Liver (tissue), 9 donors: ENCODE measurements around the gene NHERF2. TPM values are rescaled to one million over a fixed set of nuclear protein-coding genes. Genes with fewer than 3 reads are reported as not detected.

Experiments
- DNase-seq: peaks from one replicate; pipeline ENCODE4 v3.0.0-alpha.2; 2017; ENCODE audit warnings: low spot score
- H3K27ac ChIP-seq, 2 donors: one replicate each; pipeline ENCODE4 v1.7.0; 2013; ENCODE audit warnings: inconsistent platforms in 2 of 2, low read length in 2 of 2, control low read depth in 1 of 2, low read depth in 1 of 2, mild to moderate bottlenecking in 1 of 2
- H3K27me3 ChIP-seq, 4 donors: one replicate each; pipeline versions ENCODE4 v1.6.1 to v1.7.0; 2013; ENCODE audit warnings: low read length in 3 of 4, inconsistent platforms in 1 of 4, mild to moderate bottlenecking in 1 of 4, moderate library complexity in 1 of 4; ENCODE audit not compliant: control insufficient read depth in 4 of 4, insufficient read depth in 4 of 4
- H3K36me3 ChIP-seq, 4 donors: one replicate each; pipeline versions ENCODE4 v1.6.1 to v1.7.0; 2013; ENCODE audit warnings: low read length in 3 of 4, mild to moderate bottlenecking in 3 of 4, low read depth in 1 of 4, moderate library complexity in 1 of 4; ENCODE audit not compliant: control insufficient read depth in 4 of 4, insufficient read depth in 3 of 4
- H3K4me1 ChIP-seq, 4 donors: one replicate each; pipeline versions ENCODE4 v1.6.1 to v1.7.0; 2013; ENCODE audit warnings: low read length in 3 of 4, mild to moderate bottlenecking in 3 of 4, moderate library complexity in 1 of 4; ENCODE audit not compliant: control insufficient read depth in 4 of 4, insufficient read depth in 4 of 4
- H3K4me3 ChIP-seq, 3 donors: one replicate each; pipeline versions ENCODE4 v1.6.1 to v1.7.0; 2013; ENCODE audit warnings: low read length in 3 of 3, control low read depth in 1 of 3, low read depth in 1 of 3, mild to moderate bottlenecking in 1 of 3
- H3K9ac ChIP-seq, 2 donors: one replicate each; pipeline ENCODE4 v1.7.0; 2013; ENCODE audit warnings: low read length in 2 of 2, mild to moderate bottlenecking in 2 of 2, moderate library complexity in 2 of 2, control low read depth in 1 of 2, low read depth in 1 of 2
- H3K9me3 ChIP-seq, 4 donors: one replicate each; pipeline versions ENCODE4 v1.6.1 to v1.7.0; 2013; ENCODE audit warnings: low read length in 3 of 4; ENCODE audit not compliant: control insufficient read depth in 4 of 4
- EGR1 ChIP-seq, 2 donors: IDR thresholded peaks; 2 replicates each; pipeline ENCODE4 v1.6.1; 2016 to 2018; ENCODE audit warnings: antibody characterized with exemption in 2 of 2, low read depth in 2 of 2
- FOXA1 ChIP-seq: IDR thresholded peaks from 2 replicates; pipeline ENCODE4 v1.6.1; 2016; ENCODE audit warnings: antibody characterized with exemption
- FOXA2 ChIP-seq: IDR thresholded peaks from 2 replicates; pipeline ENCODE4 v1.6.1; 2016; ENCODE audit warnings: antibody characterized with exemption
- GABPA ChIP-seq, 2 donors: IDR thresholded peaks in 1 of 2; conservative IDR thresholded peaks in 1 of 2; 2 replicates each; pipeline ENCODE4 v1.6.1; 2016; ENCODE audit warnings: antibody characterized with exemption in 2 of 2, mild to moderate bottlenecking in 1 of 2, moderate library complexity in 1 of 2
- HNF4A ChIP-seq, 2 donors: conservative IDR thresholded peaks; 2 replicates each; pipeline ENCODE4 v1.6.1; 2016; ENCODE audit warnings: antibody characterized with exemption in 2 of 2, mild to moderate bottlenecking in 2 of 2
- HNF4G ChIP-seq: IDR thresholded peaks from 2 replicates; pipeline ENCODE4 v1.6.1; 2016; ENCODE audit warnings: antibody characterized with exemption
- JUND ChIP-seq, 2 donors: IDR thresholded peaks; 2 replicates each; pipeline ENCODE4 v1.6.1; 2016; ENCODE audit warnings: antibody characterized with exemption in 2 of 2
- NR2F2 ChIP-seq: IDR thresholded peaks from 2 replicates; pipeline ENCODE4 v1.6.1; 2016; ENCODE audit warnings: antibody characterized with exemption
- RAD21 ChIP-seq, 2 donors: IDR thresholded peaks; 2 replicates each; pipeline ENCODE4 v1.6.1; 2016; ENCODE audit warnings: antibody characterized with exemption in 2 of 2, mild to moderate bottlenecking in 2 of 2
- SP1 ChIP-seq: IDR thresholded peaks from 2 replicates; pipeline ENCODE4 v1.6.1; 2018; ENCODE audit warnings: antibody characterized with exemption, mild to moderate bottlenecking
- TAF1 ChIP-seq: conservative IDR thresholded peaks from 2 replicates; pipeline ENCODE4 v1.6.1; 2016; ENCODE audit warnings: antibody characterized with exemption, mild to moderate bottlenecking
- YY1 ChIP-seq: IDR thresholded peaks from 2 replicates; pipeline ENCODE4 v1.6.1; 2016; ENCODE audit warnings: antibody characterized with exemption, mild to moderate bottlenecking
- ZBTB33 ChIP-seq: IDR thresholded peaks from 2 replicates; pipeline ENCODE4 v1.6.1; 2016; ENCODE audit warnings: antibody characterized with exemption
- WGBS: extraction: QIAGEN DNeasy Blood & Tissue Kit; methylation state at CpG from one replicate; pipeline ENCODE4 v1.1.7; 2013; 5-methylcytosine and 5-hydroxymethylcytosine counted together
- polyA plus RNA-seq, 2 donors: library from polyadenylated mRNA; stranded (reverse) in 1 of 2; unstranded in 1 of 2; fragments of 200-250 nt in 1 of 2; fragments of >200 nt in 1 of 2; fragmentation: Nextera tagmentation in 1 of 2; extraction: Ambion mirVana in 1 of 2; gene quantifications; one replicate each; pipeline versions ENCODE4 v1.2.1 to v1.2.3, GENCODE V29; 2013 to 2015
- total RNA-seq, 2 donors: library from RNA; depleted of rRNA; stranded (reverse); fragments of >200 nt; gene quantifications; one replicate each; pipeline ENCODE4 v1.2.3, GENCODE V29; 2014
- TF ChIP-seq, protein P1 (sequence below): IDR thresholded peaks from 2 replicates; pipeline ENCODE4 v1.6.1; 2016; ENCODE audit warnings: antibody characterized with exemption
- TF ChIP-seq, protein P2 (sequence below): fragments of 150-350 bp; IDR thresholded peaks from 2 replicates; pipeline ENCODE4 v1.5.1; 2017; ENCODE audit warnings: improper control_type of control experiment, low read depth, low read length; ENCODE audit not compliant: missing input control
- TF ChIP-seq, protein P3 (sequence below): IDR thresholded peaks from 2 replicates; pipeline ENCODE4 v1.6.1; 2016; ENCODE audit warnings: antibody characterized with exemption, mild to moderate bottlenecking
- TF ChIP-seq, protein P4 (sequence below): IDR thresholded peaks from 2 replicates; pipeline ENCODE4 v1.6.1; 2016; ENCODE audit warnings: antibody characterized with exemption
- donor health status: healthy.
- donor health status: healthy.
- donor health status: healthy.
- donor health status: healthy.
- donor health status: healthy.

Gene NHERF2
- total and polyA plus RNA-seq, 4 donors = 36.6 to 205 (median 74.1) TPM

GRCh38 chr16:1998360-1998835 is 28.3 kb upstream of the NHERF2 start:
- 95% methylated on average over 27 of the region's 27 CpGs for WGBS
- Histone ChIP-seq H3K36me3 (peaks cover 24 to 66% (median 28%) of the 10 kb centered on the region in 4 donors), H3K27ac (no peak overlapping the region), H3K4me1 (peaks cover 0 to 6% (median 1%) of the 10 kb centered on the region in 4 donors), H3K4me3 (no peak overlapping the region), H3K9ac (no peak overlapping the region), H3K9me3 (no peaks in the 10 kb centered on the region), H3K27me3 (no peaks in the 10 kb centered on the region)
- no peak for DNase-seq
- no peak for TF ChIP-seq EGR1 (IDR thresholded peaks at IDR 0.05; ENCODE audit: low read depth in 2 of 2)
- TF ChIP-seq, protein P1, sequence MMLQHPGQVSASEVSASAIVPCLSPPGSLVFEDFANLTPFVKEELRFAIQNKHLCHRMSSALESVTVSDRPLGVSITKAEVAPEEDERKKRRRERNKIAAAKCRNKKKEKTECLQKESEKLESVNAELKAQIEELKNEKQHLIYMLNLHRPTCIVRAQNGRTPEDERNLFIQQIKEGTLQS = no peak

DNA sequence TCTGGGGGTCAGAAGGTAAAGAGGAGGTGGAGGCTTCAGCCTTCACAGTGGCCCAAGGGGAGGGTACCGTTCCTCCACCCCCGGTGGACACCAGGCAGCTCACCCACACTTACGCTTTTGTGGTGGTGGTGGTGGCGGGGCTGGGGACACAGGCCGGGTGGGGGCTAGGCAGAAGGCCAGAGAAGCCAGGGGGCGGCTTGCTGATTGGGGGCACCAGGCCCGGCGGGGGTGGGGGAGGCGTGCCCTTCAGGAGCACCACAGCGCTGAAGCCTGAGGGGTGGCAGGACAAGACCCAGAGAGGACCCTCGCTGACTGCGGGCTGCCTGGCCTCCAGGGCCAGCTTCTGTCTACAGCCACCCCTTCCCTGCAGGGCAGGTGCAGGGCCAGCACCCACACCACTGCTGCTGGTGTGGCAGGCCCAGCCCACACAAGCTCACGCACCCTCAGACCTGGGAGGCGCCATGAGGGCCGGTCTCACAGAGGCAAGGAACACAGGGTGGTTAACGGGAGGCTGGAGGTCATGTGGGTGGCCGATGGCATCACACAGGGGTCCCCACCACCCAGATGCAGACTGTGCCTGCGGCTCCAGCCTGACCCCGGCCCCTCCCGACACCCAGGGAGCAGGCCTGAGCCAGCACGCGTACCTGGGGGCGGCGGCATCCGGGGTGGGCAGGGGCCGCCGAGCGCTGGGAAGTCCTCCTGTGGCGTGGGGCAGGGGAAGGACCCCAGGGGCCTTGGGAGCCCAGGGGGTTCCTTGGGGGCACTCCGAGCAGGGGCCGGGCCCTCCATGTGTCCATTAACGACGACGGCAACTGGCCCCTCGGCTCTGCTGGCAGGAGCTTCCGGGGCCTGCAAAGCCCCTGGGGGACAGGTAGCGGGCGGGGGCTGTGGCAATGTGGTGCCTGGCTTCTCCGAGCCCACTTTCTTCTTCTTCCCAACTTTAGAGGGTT is 27.6 kb upstream of the NHERF2 start:
- H3K27me3 ChIP-seq = no peaks in the 10 kb centered on the region
- H3K36me3 ChIP-seq = peaks cover 24 to 67% (median 28%) of the 10 kb centered on the region in 4 donors
- H3K27ac ChIP-seq = no peak overlapping the region
- no peak for DNase-seq
- H3K9ac ChIP-seq = no peak overlapping the region
- TF ChIP-seq, protein P2, sequence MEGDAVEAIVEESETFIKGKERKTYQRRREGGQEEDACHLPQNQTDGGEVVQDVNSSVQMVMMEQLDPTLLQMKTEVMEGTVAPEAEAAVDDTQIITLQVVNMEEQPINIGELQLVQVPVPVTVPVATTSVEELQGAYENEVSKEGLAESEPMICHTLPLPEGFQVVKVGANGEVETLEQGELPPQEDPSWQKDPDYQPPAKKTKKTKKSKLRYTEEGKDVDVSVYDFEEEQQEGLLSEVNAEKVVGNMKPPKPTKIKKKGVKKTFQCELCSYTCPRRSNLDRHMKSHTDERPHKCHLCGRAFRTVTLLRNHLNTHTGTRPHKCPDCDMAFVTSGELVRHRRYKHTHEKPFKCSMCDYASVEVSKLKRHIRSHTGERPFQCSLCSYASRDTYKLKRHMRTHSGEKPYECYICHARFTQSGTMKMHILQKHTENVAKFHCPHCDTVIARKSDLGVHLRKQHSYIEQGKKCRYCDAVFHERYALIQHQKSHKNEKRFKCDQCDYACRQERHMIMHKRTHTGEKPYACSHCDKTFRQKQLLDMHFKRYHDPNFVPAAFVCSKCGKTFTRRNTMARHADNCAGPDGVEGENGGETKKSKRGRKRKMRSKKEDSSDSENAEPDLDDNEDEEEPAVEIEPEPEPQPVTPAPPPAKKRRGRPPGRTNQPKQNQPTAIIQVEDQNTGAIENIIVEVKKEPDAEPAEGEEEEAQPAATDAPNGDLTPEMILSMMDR = no peak
- TF ChIP-seq JUND (IDR thresholded peaks at IDR 0.05) = no peak
- no peak for TF ChIP-seq SP1
- no peak for TF ChIP-seq FOXA2
- TF ChIP-seq TAF1 = no peak
- TF ChIP-seq EGR1 (IDR thresholded peaks at IDR 0.05; ENCODE audit: low read depth in 2 of 2) = no peak
- TF ChIP-seq, protein P3, sequence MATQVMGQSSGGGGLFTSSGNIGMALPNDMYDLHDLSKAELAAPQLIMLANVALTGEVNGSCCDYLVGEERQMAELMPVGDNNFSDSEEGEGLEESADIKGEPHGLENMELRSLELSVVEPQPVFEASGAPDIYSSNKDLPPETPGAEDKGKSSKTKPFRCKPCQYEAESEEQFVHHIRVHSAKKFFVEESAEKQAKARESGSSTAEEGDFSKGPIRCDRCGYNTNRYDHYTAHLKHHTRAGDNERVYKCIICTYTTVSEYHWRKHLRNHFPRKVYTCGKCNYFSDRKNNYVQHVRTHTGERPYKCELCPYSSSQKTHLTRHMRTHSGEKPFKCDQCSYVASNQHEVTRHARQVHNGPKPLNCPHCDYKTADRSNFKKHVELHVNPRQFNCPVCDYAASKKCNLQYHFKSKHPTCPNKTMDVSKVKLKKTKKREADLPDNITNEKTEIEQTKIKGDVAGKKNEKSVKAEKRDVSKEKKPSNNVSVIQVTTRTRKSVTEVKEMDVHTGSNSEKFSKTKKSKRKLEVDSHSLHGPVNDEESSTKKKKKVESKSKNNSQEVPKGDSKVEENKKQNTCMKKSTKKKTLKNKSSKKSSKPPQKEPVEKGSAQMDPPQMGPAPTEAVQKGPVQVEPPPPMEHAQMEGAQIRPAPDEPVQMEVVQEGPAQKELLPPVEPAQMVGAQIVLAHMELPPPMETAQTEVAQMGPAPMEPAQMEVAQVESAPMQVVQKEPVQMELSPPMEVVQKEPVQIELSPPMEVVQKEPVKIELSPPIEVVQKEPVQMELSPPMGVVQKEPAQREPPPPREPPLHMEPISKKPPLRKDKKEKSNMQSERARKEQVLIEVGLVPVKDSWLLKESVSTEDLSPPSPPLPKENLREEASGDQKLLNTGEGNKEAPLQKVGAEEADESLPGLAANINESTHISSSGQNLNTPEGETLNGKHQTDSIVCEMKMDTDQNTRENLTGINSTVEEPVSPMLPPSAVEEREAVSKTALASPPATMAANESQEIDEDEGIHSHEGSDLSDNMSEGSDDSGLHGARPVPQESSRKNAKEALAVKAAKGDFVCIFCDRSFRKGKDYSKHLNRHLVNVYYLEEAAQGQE = no peak
- TF ChIP-seq ZBTB33 = no peak
- no peak for TF ChIP-seq YY1
- TF ChIP-seq RAD21 (IDR thresholded peaks at IDR 0.05) = no peak
- no peak for TF ChIP-seq HNF4A (conservative IDR thresholded peaks at IDR 0.05)
- no peak for TF ChIP-seq NR2F2
- TF ChIP-seq HNF4G = no peak
- no peak for TF ChIP-seq FOXA1
- TF ChIP-seq, protein P1 = no peak
- TF ChIP-seq, protein P4, sequence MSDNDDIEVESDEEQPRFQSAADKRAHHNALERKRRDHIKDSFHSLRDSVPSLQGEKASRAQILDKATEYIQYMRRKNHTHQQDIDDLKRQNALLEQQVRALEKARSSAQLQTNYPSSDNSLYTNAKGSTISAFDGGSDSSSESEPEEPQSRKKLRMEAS = no peak
- no peak for TF ChIP-seq GABPA (IDR thresholded peaks at IDR 0.05 in 1 of 2, conservative IDR thresholded peaks at IDR 0.05 in 1 of 2)
- H3K4me1 ChIP-seq = peaks cover 2 to 9% (median 6%) of the 10 kb centered on the region in 4 donors
- no peaks in the 10 kb centered on the region for H3K9me3 ChIP-seq
- 96% methylated on average over 39 of the region's 39 CpGs for WGBS
- H3K4me3 ChIP-seq = no peak overlapping the region
